Measurements from ENCODE around the gene ZBTB16.

DNA sequence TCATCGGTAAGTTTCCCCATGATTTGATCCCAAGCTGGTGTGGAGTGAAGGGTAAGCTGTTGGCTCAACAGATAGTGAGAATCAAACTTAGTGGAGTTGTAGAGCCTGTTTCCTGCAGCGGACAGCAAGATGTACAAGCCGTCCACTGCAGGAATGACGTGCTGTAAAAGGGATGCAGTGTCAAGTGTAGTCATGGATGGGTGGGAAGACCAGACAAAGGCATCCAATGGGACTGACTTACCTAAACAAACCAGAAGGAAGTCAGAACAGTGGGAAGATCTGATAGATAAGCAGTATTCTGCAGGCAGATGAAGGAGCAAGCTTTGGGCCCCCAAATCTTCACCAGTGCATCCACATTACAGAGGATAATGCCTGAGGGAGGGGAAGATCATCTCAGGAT, 8.8 kb downstream of the ZBTB16 start:
- no peak for TF ChIP-seq CTCF (conservative IDR thresholded peaks at IDR 0.05; ENCODE audit: low read depth, low read length)
- no peak for TF ChIP-seq POLR2A (IDR thresholded peaks at IDR 0.05; ENCODE audit: low read depth, low read length)
- TF ChIP-seq CEBPB (IDR thresholded peaks at IDR 0.05; ENCODE audit: low read depth, low read length): no peak
- TF ChIP-seq, protein P1, sequence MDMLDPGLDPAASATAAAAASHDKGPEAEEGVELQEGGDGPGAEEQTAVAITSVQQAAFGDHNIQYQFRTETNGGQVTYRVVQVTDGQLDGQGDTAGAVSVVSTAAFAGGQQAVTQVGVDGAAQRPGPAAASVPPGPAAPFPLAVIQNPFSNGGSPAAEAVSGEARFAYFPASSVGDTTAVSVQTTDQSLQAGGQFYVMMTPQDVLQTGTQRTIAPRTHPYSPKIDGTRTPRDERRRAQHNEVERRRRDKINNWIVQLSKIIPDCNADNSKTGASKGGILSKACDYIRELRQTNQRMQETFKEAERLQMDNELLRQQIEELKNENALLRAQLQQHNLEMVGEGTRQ (IDR thresholded peaks at IDR 0.05; ENCODE audit: low read depth, low read length): no peak
- TF ChIP-seq ELK1 (IDR thresholded peaks at IDR 0.05; ENCODE audit: borderline replicate concordance, low read depth, low read length): no peak
- TF ChIP-seq MAFK (IDR thresholded peaks at IDR 0.05; ENCODE audit: low read depth, low read length): no peak
- no peak for TF ChIP-seq RFX5 (IDR thresholded peaks at IDR 0.05; ENCODE audit: low read depth, low read length)
- no peak for TF ChIP-seq MAZ (IDR thresholded peaks at IDR 0.05; ENCODE audit: borderline replicate concordance, low read depth, low read length)
- TF ChIP-seq MXI1 (IDR thresholded peaks at IDR 0.05; ENCODE audit: borderline replicate concordance, low read depth, low read length): no peak
- no peak for TF ChIP-seq SMC3 (IDR thresholded peaks at IDR 0.05; ENCODE audit: low read depth, low read length)
- no peak for TF ChIP-seq RCOR1 (IDR thresholded peaks at IDR 0.05; ENCODE audit: insufficient replicate concordance, low read length)
- no peak for TF ChIP-seq BHLHE40 (IDR thresholded peaks at IDR 0.05; ENCODE audit: low read depth, low read length)

Data from IMR-90 (cell line).